ENCODE results near the gene MAGEL2. TPM values are rescaled to one million over a fixed set of nuclear protein-coding genes. Genes with fewer than 3 reads are reported as not detected.

MAGEL2 gene
- under 1 TPM in 1 of 2 donors, not detected in 1; 0.56 TPM for total RNA-seq

DNA sequence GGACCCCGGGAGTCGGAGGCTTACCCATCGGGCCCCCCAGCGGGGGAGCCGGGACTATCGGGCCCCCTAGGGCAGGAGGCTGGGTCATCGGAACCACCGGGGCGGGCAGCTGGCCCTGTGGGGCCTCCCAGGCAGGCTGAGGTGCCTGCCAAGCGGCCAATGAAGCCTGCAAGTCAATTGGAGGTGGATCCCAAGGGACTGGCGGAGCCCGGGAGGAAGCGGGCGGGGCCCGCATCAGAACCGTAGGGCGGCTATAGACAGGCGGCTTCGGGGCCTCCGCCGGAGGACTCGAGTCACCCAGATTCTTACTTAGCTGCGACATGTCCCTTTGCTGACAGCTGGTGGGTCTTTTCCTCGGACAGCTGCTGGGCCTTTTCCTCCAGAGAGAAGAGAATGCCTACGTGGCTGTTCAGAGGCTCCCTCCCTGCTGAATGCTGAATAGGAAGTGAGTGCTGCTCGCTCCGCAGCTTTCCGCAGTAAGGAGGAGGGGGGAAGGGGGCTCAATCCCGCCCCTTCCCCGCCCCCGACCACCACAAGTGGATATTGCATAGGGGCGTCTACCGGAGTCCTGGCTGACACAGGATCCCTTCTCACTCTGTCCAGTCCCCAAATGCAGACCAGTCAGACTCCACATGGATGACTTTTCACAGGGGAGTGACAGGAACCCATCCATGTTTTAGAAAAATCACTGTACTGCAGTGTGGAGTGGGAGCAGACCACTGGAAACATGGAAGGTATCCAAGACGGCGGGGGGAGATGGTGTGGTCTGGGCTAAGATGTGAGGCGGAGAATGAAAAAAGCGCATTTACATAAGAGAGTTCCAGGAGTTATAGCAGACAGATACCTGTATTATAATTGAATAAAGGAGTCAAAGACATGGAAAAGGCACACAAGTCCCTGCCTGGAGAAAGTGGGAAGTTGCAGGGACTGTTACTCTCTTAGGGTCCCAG lies at the start of gene MAGEL2:
MAGEL2 (minus strand) TSS at position 447 of the 950 bp plus-strand sequence; CDS start at position 322, 125 bp downstream.
- TF ChIP-seq, protein P1, sequence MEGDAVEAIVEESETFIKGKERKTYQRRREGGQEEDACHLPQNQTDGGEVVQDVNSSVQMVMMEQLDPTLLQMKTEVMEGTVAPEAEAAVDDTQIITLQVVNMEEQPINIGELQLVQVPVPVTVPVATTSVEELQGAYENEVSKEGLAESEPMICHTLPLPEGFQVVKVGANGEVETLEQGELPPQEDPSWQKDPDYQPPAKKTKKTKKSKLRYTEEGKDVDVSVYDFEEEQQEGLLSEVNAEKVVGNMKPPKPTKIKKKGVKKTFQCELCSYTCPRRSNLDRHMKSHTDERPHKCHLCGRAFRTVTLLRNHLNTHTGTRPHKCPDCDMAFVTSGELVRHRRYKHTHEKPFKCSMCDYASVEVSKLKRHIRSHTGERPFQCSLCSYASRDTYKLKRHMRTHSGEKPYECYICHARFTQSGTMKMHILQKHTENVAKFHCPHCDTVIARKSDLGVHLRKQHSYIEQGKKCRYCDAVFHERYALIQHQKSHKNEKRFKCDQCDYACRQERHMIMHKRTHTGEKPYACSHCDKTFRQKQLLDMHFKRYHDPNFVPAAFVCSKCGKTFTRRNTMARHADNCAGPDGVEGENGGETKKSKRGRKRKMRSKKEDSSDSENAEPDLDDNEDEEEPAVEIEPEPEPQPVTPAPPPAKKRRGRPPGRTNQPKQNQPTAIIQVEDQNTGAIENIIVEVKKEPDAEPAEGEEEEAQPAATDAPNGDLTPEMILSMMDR (IDR thresholded peaks at IDR 0.05), result no peak
- no peaks in the 10 kb centered on the region for H3K9me3 ChIP-seq
- H3K36me3 ChIP-seq, result no peaks in the 10 kb centered on the region
- peak within 1 kb of the TSS; percentile 48 for H3K4me3 ChIP-seq
- H3K4me1 ChIP-seq (ENCODE audit: control insufficient read depth in 1 of 2, low read depth in 2 of 2), result peaks cover 0 to 5% of the 10 kb centered on the region in 2 donors
- ATAC-seq (ENCODE audit: insufficient number of reproducible peaks, low FRiP score, low read depth), result no peak
- H3K27ac ChIP-seq, result no peak within 1 kb of the TSS
- no peak for DNase-seq (ENCODE audit: low spot score)
- no peaks in the 10 kb centered on the region for H3K27me3 ChIP-seq (replicated peaks; ENCODE audit: insufficient read depth)

DNA sequence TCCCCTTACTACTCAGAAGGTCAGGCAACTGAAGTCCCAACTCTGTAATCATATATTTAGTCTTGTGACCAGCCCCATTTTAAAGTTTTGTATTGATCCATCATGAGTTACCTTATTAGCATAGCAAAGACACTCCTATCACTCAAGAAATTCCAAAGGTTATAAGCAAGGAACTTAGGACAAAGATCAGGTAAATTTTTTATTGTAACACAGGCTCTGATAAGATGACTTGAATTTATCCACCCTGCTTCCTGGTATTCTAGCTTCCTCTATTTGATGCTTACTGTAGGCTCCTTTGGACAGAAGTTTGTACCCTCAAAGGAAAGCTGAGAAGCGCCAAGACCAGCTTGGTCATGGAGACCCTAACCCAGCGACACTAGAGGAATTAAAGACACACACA lies 47.6 kb upstream of the MAGEL2 start:
- H3K27ac ChIP-seq, result no peak overlapping the region

DNA sequence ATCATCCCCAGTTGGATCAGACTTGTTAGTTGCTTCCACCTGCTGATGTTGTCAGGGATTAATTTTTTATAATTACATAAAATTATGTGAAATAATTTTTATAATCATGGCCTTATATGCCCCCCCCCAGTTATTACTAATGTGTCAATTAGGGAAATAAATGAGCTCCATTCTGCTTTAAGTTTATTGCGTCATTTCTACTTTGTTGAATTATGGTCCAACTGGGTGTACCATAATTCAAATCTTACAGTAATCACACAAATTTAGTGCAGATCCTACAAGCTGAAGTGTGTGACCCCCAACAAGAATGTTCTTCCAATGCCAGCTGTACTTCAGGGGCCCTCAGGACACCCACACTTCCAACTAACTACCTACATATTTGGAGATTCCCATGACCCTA lies 46.9 kb upstream of the MAGEL2 start:
- no peak for ATAC-seq (ENCODE audit: insufficient number of reproducible peaks, low FRiP score, low read depth)

More for the DNA sequence above, 47.6 kb upstream of the MAGEL2 start:
- Histone ChIP-seq H3K27me3 (replicated peaks; ENCODE audit: insufficient read depth) (no peaks in the 10 kb centered on the region), H3K9me3 (no peaks in the 10 kb centered on the region), H3K36me3 (no peaks in the 10 kb centered on the region), H3K4me3 (no peak overlapping the region), H3K4me1 (ENCODE audit: control insufficient read depth in 1 of 2, low read depth in 2 of 2) (no peaks in the 10 kb centered on the region)
- DNase-seq (ENCODE audit: low spot score) (no peak), ATAC-seq (ENCODE audit: insufficient number of reproducible peaks, low FRiP score, low read depth) (no peak)
- TF ChIP-seq, protein P1 (IDR thresholded peaks at IDR 0.05), result no peak

DNA sequence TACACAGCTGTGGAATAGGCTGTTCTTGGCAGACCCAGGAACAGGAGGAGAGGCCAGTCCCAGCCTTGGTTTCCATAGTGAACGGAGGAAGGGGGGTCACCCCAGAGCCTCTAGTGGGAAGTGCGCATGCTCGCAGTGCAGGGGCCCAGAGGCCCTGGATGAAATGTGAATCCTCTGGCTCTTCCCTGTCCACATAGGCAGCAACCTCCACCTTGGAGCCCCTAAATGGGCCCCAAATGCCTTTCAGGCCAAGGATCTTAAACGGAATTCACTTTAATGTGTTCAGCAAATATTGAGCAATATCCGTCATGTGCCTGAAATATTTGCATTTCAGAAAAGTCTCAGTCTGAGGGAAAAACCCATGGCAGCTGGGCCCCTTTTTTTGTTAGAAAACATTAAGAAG lies 42.8 kb upstream of the MAGEL2 start:
- Histone ChIP-seq H3K27me3 (replicated peaks; ENCODE audit: insufficient read depth) (no peaks in the 10 kb centered on the region), H3K9me3 (no peaks in the 10 kb centered on the region), H3K4me1 (ENCODE audit: control insufficient read depth in 1 of 2, low read depth in 2 of 2) (peaks cover 0 to 7% of the 10 kb centered on the region in 2 donors), H3K36me3 (no peaks in the 10 kb centered on the region), H3K27ac (no peak overlapping the region), H3K4me3 (no peak overlapping the region)
- TF ChIP-seq, protein P1 (IDR thresholded peaks at IDR 0.05), result no peak
- no peak for ATAC-seq (ENCODE audit: insufficient number of reproducible peaks, low FRiP score, low read depth)
- DNase-seq (ENCODE audit: low spot score), result no peak

More for the DNA sequence above, 46.9 kb upstream of the MAGEL2 start:
- no peaks in the 10 kb centered on the region for H3K27me3 ChIP-seq (replicated peaks; ENCODE audit: insufficient read depth)
- H3K4me1 ChIP-seq (ENCODE audit: control insufficient read depth in 1 of 2, low read depth in 2 of 2), result no peaks in the 10 kb centered on the region
- no peak overlapping the region for H3K27ac ChIP-seq
- H3K4me3 ChIP-seq, result no peak overlapping the region
- DNase-seq (ENCODE audit: low spot score), result no peak
- H3K9me3 ChIP-seq, result no peaks in the 10 kb centered on the region
- H3K36me3 ChIP-seq, result no peaks in the 10 kb centered on the region
- TF ChIP-seq, protein P1 (IDR thresholded peaks at IDR 0.05), result no peak

DNA sequence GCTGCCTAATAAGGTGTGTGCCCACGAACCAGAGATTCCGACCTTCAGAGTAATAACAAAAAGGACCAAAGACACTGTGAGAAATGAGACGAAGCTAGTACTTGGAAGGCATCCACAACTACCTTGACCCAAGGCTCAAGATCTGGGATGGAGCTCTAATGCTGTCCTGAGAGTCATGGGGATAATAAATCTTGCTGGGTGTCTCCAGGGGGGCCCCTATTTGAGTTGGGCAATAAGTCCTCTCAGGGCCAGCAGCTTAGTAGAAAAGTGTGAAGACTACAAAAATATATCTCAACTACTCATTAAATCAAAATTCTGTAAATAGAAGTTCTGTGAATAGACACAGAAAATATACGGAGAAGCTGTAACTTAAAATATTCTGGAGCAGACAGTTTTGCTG lies 42.3 kb upstream of the MAGEL2 start:
- Histone ChIP-seq H3K27ac (no peak overlapping the region), H3K4me3 (no peak overlapping the region), H3K36me3 (no peaks in the 10 kb centered on the region), H3K27me3 (replicated peaks; ENCODE audit: insufficient read depth) (no peaks in the 10 kb centered on the region), H3K9me3 (no peaks in the 10 kb centered on the region), H3K4me1 (ENCODE audit: control insufficient read depth in 1 of 2, low read depth in 2 of 2) (peaks cover 0 to 7% of the 10 kb centered on the region in 2 donors)
- TF ChIP-seq, protein P1 (IDR thresholded peaks at IDR 0.05), result no peak
- ATAC-seq (ENCODE audit: insufficient number of reproducible peaks, low FRiP score, low read depth), result no peak
- DNase-seq (ENCODE audit: low spot score), result no peak
